Vagina (tissue), 2 donors: ENCODE results near the gene SLC39A11.

Experiments used
- POLR2AphosphoS5 ChIP-seq, 2 donors: sonication (generic); formaldehyde crosslinking; IDR thresholded peaks; one replicate each; pipeline ENCODE4 v1.9.0; 2017; ENCODE audit warnings: antibody characterized with exemption in 2 of 2, mild to moderate bottlenecking in 2 of 2, low read depth in 1 of 2; ENCODE audit not compliant: insufficient read depth in 1 of 2
- TF ChIP-seq, protein P1 (sequence below), 3 experiments: fragments of 450-650 bp in 2 of 3; fragments of 200-600 bp in 1 of 3; sonication (generic) in 1 of 3; IDR thresholded peaks; one replicate each; pipeline ENCODE4 v1.5.1; 2017 to 2019; ENCODE audit warnings: antibody characterized with exemption in 3 of 3, mild to moderate bottlenecking in 2 of 3, moderate library complexity in 2 of 3

- TF ChIP-seq, protein P1, sequence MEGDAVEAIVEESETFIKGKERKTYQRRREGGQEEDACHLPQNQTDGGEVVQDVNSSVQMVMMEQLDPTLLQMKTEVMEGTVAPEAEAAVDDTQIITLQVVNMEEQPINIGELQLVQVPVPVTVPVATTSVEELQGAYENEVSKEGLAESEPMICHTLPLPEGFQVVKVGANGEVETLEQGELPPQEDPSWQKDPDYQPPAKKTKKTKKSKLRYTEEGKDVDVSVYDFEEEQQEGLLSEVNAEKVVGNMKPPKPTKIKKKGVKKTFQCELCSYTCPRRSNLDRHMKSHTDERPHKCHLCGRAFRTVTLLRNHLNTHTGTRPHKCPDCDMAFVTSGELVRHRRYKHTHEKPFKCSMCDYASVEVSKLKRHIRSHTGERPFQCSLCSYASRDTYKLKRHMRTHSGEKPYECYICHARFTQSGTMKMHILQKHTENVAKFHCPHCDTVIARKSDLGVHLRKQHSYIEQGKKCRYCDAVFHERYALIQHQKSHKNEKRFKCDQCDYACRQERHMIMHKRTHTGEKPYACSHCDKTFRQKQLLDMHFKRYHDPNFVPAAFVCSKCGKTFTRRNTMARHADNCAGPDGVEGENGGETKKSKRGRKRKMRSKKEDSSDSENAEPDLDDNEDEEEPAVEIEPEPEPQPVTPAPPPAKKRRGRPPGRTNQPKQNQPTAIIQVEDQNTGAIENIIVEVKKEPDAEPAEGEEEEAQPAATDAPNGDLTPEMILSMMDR (IDR thresholded peaks at IDR 0.05) = no peak
- TF ChIP-seq POLR2AphosphoS5 (IDR thresholded peaks at IDR 0.05; ENCODE audit: insufficient read depth in 1 of 2, low read depth in 1 of 2) = no peak
These were observed 30.6 kb upstream of the SLC39A11 start for GRCh38 chr17:73122953-73123605.
